Measurements from ENCODE around the gene OR8D2. TPM values are rescaled to one million over a fixed set of nuclear protein-coding genes. Genes with fewer than 3 reads are reported as not detected.
A peak's percentile ranks its signal among the peaks of the same experiment; 100 is the strongest.

OR8D2 gene
- total RNA-seq, 1 experiment from 2014 or later = not detected

DNA sequence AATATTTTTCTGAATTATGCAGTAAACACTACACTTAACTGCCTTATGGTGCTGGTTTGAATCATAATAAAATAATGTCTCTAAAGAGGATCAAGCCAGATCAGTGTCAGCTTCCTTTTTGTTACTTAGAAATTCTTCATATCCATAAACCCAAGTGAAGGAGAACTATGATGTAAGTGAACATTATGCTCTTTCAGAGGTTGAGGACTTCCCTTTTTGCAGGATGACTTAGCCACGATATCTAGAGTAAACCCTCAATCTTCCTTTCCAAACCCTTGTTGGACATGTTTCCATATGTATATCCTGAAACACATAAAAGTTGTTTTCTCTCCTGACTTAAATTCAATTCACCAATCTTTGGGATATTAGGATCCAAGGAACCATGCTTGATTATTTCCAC lies 25.3 kb downstream of the OR8D2 start:
- ChIA-PET CTCF (no interaction called here), POLR2A (ENCODE audit: low non-redundant PET) (interaction anchor here (0.6 kb wide), 1 partner anchor 1469 kb away, joined by 3 read pairs; no protein-coding TSS in a partner anchor)
- Histone ChIP-seq H3K9me3 (ENCODE audit: low read depth, low read length, poor library complexity, severe bottlenecking) (no peaks in the 10 kb centered on the region), H3K36me3 (ENCODE audit: insufficient read depth, low read length, poor library complexity, severe bottlenecking) (no peaks in the 10 kb centered on the region), H3K4me1 (ENCODE audit: insufficient read depth, low read length, poor library complexity, severe bottlenecking) (no peaks in the 10 kb centered on the region), H3K27ac (ENCODE audit: low read depth, low read length, poor library complexity, severe bottlenecking) (no peak overlapping the region), H3K4me3 (ENCODE audit: low read depth, low read length, poor library complexity, severe bottlenecking) (no peak overlapping the region), H3K27me3 (replicated peaks; ENCODE audit: insufficient read depth, low read depth, low read length, poor library complexity) (no peaks in the 10 kb centered on the region)
- BruUV-seq (replicated peaks) = no TSS peak
- DNase-seq (ENCODE audit: low spot score) = no peak
- intact Hi-C loops (cut with micrococcal nuclease; ENCODE audit: unreplicated experiment) = no loop called here
- TF ChIP-seq EZH2 (IDR thresholded peaks at IDR 0.05; ENCODE audit: borderline replicate concordance, low read depth, low read length, poor library complexity, severe bottlenecking) = no peak
- TF ChIP-seq, protein P1, sequence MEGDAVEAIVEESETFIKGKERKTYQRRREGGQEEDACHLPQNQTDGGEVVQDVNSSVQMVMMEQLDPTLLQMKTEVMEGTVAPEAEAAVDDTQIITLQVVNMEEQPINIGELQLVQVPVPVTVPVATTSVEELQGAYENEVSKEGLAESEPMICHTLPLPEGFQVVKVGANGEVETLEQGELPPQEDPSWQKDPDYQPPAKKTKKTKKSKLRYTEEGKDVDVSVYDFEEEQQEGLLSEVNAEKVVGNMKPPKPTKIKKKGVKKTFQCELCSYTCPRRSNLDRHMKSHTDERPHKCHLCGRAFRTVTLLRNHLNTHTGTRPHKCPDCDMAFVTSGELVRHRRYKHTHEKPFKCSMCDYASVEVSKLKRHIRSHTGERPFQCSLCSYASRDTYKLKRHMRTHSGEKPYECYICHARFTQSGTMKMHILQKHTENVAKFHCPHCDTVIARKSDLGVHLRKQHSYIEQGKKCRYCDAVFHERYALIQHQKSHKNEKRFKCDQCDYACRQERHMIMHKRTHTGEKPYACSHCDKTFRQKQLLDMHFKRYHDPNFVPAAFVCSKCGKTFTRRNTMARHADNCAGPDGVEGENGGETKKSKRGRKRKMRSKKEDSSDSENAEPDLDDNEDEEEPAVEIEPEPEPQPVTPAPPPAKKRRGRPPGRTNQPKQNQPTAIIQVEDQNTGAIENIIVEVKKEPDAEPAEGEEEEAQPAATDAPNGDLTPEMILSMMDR (conservative IDR thresholded peaks at IDR 0.05; ENCODE audit: low read depth, low read length) = no peak

GRCh38 chr11:124285610-124286344 lies 34.2 kb downstream of the OR8D2 start:
- H3K9me3 ChIP-seq (ENCODE audit: low read depth, low read length, poor library complexity, severe bottlenecking) = no peaks in the 10 kb centered on the region
- H3K4me3 ChIP-seq (ENCODE audit: low read depth, low read length, poor library complexity, severe bottlenecking) = no peak overlapping the region
- peak; percentile 80 for DNase-seq (ENCODE audit: low spot score)
- no TSS peak for BruUV-seq (replicated peaks)
- H3K27me3 ChIP-seq (replicated peaks; ENCODE audit: insufficient read depth, low read depth, low read length, poor library complexity) = no peaks in the 10 kb centered on the region
- TF ChIP-seq, protein P1 (conservative IDR thresholded peaks at IDR 0.05; ENCODE audit: low read depth, low read length) = no peak
- no peak for TF ChIP-seq EZH2 (IDR thresholded peaks at IDR 0.05; ENCODE audit: borderline replicate concordance, low read depth, low read length, poor library complexity, severe bottlenecking)
- no peaks in the 10 kb centered on the region for H3K4me1 ChIP-seq (ENCODE audit: insufficient read depth, low read length, poor library complexity, severe bottlenecking)
- POLR2A ChIA-PET (ENCODE audit: low non-redundant PET) = no interaction called here
- H3K27ac ChIP-seq (ENCODE audit: low read depth, low read length, poor library complexity, severe bottlenecking) = peak overlapping the region; percentile 9
- CTCF ChIA-PET = no interaction called here
- intact Hi-C loops (cut with micrococcal nuclease; ENCODE audit: unreplicated experiment) = no loop called here
- no peaks in the 10 kb centered on the region for H3K36me3 ChIP-seq (ENCODE audit: insufficient read depth, low read length, poor library complexity, severe bottlenecking)

DNA sequence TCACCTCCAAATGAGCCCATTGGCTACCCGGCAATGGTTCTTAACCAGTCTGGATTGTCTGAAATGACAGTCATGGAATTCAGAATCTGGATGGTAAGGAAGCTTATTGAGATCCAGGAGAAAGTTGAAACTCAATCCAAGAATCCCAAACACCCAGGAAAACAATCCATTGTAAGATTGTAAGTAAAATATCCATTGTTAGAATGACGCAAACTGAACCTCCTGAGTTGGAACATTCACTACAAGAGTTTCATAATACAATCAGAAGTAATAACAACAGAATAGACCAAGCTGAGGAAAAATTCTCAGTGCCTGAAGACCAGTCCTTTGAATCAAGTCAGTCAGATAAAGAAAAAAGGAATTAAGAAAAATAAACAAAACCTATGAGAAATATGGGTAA lies 41.7 kb downstream of the OR8D2 start:
- intact Hi-C loops (cut with micrococcal nuclease; ENCODE audit: unreplicated experiment) = loop anchor here (1.0 kb wide), 1 partner anchor 207 kb away; no protein-coding TSS in a partner anchor
- POLR2A ChIA-PET (ENCODE audit: low non-redundant PET) = no interaction called here

More for the DNA sequence above, 41.7 kb downstream of the OR8D2 start:
- no peak overlapping the region for H3K27ac ChIP-seq (ENCODE audit: low read depth, low read length, poor library complexity, severe bottlenecking)
- no peaks in the 10 kb centered on the region for H3K36me3 ChIP-seq (ENCODE audit: insufficient read depth, low read length, poor library complexity, severe bottlenecking)
- H3K9me3 ChIP-seq (ENCODE audit: low read depth, low read length, poor library complexity, severe bottlenecking) = no peaks in the 10 kb centered on the region
- H3K4me3 ChIP-seq (ENCODE audit: low read depth, low read length, poor library complexity, severe bottlenecking) = no peak overlapping the region
- no peaks in the 10 kb centered on the region for H3K27me3 ChIP-seq (replicated peaks; ENCODE audit: insufficient read depth, low read depth, low read length, poor library complexity)
- TF ChIP-seq, protein P1 (conservative IDR thresholded peaks at IDR 0.05; ENCODE audit: low read depth, low read length) = no peak
- TF ChIP-seq EZH2 (IDR thresholded peaks at IDR 0.05; ENCODE audit: borderline replicate concordance, low read depth, low read length, poor library complexity, severe bottlenecking) = no peak
- DNase-seq (ENCODE audit: low spot score) = no peak
- BruUV-seq (replicated peaks) = no TSS peak
- CTCF ChIA-PET = interaction anchor here (1.0 kb wide), 2 partner anchors 207 to 209 kb away, joined by 3 to 9 read pairs; no protein-coding TSS in a partner anchor
- no peaks in the 10 kb centered on the region for H3K4me1 ChIP-seq (ENCODE audit: insufficient read depth, low read length, poor library complexity, severe bottlenecking)
